ENCODE data around the gene NF1. TPM values are rescaled to one million over a fixed set of nuclear protein-coding genes. Genes with fewer than 3 reads are reported as not detected.

NF1 gene
- total RNA-seq, 4 donors from 2014 or later = 40.9 to 64.8 (median 44.5) TPM

DNA sequence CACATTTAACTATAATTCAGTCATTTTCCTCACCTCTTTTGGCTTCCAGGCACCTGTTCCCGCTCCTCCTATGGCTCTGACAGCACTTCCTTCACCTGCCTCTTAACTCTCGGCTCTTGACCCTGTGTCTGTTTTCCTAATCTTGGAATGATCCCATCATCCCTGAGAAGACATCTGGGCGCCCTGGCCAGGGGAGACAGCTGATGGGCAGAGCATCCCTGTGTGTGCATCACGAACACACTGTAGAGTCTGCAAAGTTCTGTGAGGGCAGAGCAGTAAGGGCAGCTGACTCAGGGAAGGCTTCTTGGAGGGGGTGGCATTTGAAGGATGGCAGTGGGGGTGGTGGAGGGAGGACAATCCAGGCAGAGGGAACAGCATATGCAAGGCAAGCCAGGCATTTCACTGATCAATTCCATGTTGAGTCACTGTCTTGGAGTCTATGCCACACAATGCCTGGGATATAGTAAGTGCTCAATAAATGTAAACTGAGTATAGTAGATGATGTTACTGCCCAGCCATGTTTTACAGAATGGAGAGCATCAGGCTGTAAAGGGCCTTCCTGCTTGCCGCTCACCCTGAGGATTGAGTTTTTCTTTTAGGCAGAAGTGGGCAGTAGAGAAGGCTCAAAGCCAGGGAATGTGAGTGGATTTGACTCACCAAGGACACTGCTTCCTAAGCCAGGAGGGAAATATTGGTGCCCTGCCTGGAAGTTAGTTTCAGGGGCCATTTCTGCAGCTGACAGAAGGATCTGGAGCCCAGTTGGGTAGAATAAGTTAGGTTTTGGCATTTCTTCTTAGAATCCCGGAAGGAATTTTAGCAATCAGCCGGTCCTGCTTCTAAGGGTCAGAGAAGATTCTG lies 290.9 kb downstream of the NF1 start:
- H3K4me1 ChIP-seq = peaks cover 0 to 1% (median under 1%) of the 10 kb centered on the region in 4 donors
- DNase-seq (ENCODE audit: extremely low spot score) = no peak
- TF ChIP-seq POLR2A (IDR thresholded peaks at IDR 0.05; ENCODE audit: low read depth) = no peak
- TF ChIP-seq, protein P1, sequence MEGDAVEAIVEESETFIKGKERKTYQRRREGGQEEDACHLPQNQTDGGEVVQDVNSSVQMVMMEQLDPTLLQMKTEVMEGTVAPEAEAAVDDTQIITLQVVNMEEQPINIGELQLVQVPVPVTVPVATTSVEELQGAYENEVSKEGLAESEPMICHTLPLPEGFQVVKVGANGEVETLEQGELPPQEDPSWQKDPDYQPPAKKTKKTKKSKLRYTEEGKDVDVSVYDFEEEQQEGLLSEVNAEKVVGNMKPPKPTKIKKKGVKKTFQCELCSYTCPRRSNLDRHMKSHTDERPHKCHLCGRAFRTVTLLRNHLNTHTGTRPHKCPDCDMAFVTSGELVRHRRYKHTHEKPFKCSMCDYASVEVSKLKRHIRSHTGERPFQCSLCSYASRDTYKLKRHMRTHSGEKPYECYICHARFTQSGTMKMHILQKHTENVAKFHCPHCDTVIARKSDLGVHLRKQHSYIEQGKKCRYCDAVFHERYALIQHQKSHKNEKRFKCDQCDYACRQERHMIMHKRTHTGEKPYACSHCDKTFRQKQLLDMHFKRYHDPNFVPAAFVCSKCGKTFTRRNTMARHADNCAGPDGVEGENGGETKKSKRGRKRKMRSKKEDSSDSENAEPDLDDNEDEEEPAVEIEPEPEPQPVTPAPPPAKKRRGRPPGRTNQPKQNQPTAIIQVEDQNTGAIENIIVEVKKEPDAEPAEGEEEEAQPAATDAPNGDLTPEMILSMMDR (IDR thresholded peaks at IDR 0.05) = no peak
- no peak for TF ChIP-seq POLR2AphosphoS5 (IDR thresholded peaks at IDR 0.05)
- no peak for TF ChIP-seq EP300 (IDR thresholded peaks at IDR 0.05)
- WGBS = 85% methylated on average over 7 of the region's 7 CpGs
- peaks cover 0 to 22% (median under 1%) of the 10 kb centered on the region in 4 donors for H3K27me3 ChIP-seq
- H3K36me3 ChIP-seq = no peaks in the 10 kb centered on the region
- intact Hi-C loops (cut with DNase I) = no loop called here
- no peak overlapping the region for H3K4me3 ChIP-seq
- no peak overlapping the region for H3K27ac ChIP-seq (replicated peaks in 1 of 4)
- no peaks in the 10 kb centered on the region for H3K9me3 ChIP-seq

DNA sequence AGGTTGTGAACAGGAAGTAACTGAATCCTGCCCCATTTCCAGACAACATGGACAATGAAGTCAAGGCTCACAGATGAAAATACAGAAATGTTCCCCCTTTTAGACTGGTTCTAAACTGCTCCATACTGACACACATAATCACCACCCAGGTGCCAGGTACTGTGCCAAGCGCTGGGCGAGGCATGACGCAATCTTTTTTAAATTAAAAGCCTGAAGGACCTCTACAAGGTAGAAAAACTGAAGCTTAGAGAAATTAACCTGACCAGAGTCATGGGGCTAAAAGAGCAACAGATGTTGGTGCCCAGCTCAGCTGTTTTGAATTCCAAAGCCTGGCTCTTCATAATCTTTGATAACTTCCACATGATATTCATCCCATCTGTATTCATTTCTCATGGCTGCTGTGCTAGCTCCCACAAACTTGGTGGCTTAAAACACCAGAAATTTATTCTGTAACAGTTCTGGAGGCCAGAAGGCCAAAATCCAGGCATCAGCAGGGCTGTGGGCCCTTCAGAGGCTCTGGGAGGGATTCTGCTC lies 291.8 kb downstream of the NF1 start:
- WGBS = 90% methylated on average over 3 of the region's 3 CpGs
- H3K27ac ChIP-seq (replicated peaks in 1 of 4) = no peak overlapping the region
- H3K36me3 ChIP-seq = no peaks in the 10 kb centered on the region
- H3K4me3 ChIP-seq = no peak overlapping the region
- no peak for DNase-seq (ENCODE audit: extremely low spot score)
- H3K27me3 ChIP-seq = peaks cover 0 to 30% (median 5%) of the 10 kb centered on the region in 4 donors
- intact Hi-C loops (cut with DNase I) = no loop called here
- TF ChIP-seq POLR2AphosphoS5 (IDR thresholded peaks at IDR 0.05) = no peak
- no peak for TF ChIP-seq POLR2A (IDR thresholded peaks at IDR 0.05; ENCODE audit: low read depth)
- TF ChIP-seq, protein P1 (IDR thresholded peaks at IDR 0.05) = no peak
- TF ChIP-seq EP300 (IDR thresholded peaks at IDR 0.05) = no peak
- H3K4me1 ChIP-seq = peaks cover 5 to 10% (median 8%) of the 10 kb centered on the region in 4 donors
- H3K9me3 ChIP-seq = no peaks in the 10 kb centered on the region

DNA sequence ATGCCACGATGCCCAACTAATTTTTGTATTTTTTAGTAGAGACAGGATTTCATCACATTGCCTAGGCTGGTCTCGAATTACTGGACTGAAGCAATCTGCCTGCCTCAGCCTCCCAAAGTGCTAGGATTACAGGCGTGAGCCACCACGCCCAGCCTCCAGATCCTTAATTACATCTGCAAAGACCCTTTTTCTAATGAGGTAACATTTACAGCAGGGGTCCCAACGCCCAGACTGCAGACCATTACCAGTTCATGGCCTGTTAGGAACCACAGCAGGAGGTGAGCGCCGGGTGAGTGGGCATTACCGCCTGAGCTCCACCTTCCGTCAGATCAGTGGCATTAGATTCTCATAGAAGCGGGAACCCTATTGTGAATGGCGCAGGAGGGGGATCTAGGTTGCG lies 292.7 kb downstream of the NF1 start:
- no peak for TF ChIP-seq EP300 (IDR thresholded peaks at IDR 0.05)
- no peak for TF ChIP-seq POLR2AphosphoS5 (IDR thresholded peaks at IDR 0.05)
- TF ChIP-seq, protein P1 (IDR thresholded peaks at IDR 0.05) = no peak
- TF ChIP-seq POLR2A (IDR thresholded peaks at IDR 0.05; ENCODE audit: low read depth) = no peak
- H3K4me3 ChIP-seq = no peak overlapping the region
- intact Hi-C loops (cut with DNase I) = no loop called here
- peaks cover 11 to 18% (median 15%) of the 10 kb centered on the region in 4 donors for H3K4me1 ChIP-seq
- H3K27ac ChIP-seq (replicated peaks in 1 of 4) = no peak overlapping the region
- 84% methylated on average over 12 of the region's 12 CpGs for WGBS
- H3K27me3 ChIP-seq = peaks cover 0 to 38% (median 11%) of the 10 kb centered on the region in 4 donors
- H3K36me3 ChIP-seq = no peaks in the 10 kb centered on the region
- DNase-seq (ENCODE audit: extremely low spot score) = no peak
- no peaks in the 10 kb centered on the region for H3K9me3 ChIP-seq

DNA sequence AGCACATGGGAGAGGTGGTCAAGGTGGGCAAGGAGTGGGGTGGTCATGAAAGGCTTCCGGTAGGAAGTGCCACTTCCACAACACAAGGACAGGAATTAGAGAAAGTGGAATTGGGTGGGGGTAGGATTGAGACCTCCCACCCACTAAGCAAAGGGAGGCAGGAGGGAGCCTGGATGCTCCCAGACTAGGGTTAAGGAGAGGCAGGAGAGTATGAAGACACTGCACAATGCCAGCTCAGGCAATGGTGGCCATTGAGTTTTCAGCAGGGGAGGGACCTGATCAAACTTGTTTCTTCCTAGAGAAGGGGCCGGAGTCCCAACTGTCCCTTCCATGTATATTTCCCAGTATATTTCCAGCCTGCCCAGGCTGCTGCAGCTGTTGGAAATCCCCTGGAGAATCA lies 293.6 kb downstream of the NF1 start:
- TF ChIP-seq POLR2AphosphoS5 (IDR thresholded peaks at IDR 0.05) = no peak
- TF ChIP-seq, protein P1 (IDR thresholded peaks at IDR 0.05) = no peak
- TF ChIP-seq EP300 (IDR thresholded peaks at IDR 0.05) = no peak
- TF ChIP-seq POLR2A (IDR thresholded peaks at IDR 0.05; ENCODE audit: low read depth) = no peak

More for the DNA sequence above, 293.6 kb downstream of the NF1 start:
- no peak for DNase-seq (ENCODE audit: extremely low spot score)
- no peak overlapping the region for H3K4me3 ChIP-seq
- peaks cover 11 to 20% (median 16%) of the 10 kb centered on the region in 4 donors for H3K4me1 ChIP-seq
- H3K9me3 ChIP-seq = no peaks in the 10 kb centered on the region
- intact Hi-C loops (cut with DNase I) = no loop called here
- no peaks in the 10 kb centered on the region for H3K36me3 ChIP-seq
- 83% methylated on average over 2 of the region's 2 CpGs for WGBS
- no peak overlapping the region for H3K27ac ChIP-seq (replicated peaks in 1 of 4)
- H3K27me3 ChIP-seq = peaks cover 3 to 47% (median 20%) of the 10 kb centered on the region in 4 donors
